ENCODE results near the gene CPNE1.

Gene CPNE1

DNA sequence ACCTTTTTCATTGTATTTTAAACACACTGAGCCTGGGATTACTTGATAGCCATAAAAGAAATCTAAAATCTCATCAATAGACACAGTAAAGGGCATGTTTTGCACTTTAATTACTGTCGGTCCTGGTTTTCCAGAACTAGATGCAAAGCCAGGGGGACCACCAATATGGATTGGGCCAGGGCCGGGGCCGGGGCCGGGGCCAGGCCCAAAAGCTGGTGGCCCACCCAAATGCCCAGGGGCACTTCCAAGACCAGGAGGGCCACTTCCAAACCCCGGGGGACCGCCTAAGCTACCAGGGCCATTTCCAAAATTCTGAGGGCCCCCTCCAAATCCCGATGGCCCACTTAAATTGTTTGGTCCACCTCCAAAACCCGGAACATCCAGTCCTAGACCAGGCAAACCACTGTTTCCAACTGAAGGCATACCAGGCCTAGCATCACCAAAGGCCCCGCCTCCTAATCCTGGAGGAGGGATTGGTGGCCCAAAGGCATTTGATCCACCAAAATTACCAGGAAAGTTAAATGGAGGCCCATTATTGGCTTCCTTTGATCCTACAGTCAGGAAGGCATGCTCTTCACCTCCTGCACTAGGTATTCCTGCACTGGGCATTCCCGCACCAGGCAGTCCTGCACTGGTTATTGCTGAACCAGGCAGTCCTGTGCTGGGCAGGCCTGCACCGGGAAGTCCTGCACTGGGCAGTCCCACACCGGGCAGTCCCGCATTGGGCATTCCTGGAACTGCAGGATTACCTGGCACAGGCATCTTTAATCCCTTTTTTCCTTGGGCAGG, 11.9 kb downstream of the CPNE1 start:
- no peak for DNase-seq

DNA sequence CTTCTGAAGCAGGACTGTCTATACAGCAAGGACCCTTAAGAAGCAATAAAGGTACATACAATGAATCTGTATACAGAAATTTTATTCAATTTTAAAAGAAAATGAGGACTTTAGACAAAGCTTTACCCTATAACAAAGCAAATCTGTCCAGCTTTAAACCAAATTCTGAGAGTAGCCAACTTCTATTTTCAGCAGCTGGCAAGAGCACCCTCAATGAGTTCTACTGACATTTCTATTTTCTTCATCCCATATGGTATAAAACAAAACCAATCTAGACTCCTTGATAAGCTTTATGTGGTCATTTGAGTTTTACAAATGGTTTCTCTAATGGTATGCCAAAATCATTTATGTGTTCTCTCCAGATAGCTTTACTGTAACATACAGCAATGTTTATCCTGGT, 12.7 kb downstream of the CPNE1 start:
- DNase-seq: no peak

DNA sequence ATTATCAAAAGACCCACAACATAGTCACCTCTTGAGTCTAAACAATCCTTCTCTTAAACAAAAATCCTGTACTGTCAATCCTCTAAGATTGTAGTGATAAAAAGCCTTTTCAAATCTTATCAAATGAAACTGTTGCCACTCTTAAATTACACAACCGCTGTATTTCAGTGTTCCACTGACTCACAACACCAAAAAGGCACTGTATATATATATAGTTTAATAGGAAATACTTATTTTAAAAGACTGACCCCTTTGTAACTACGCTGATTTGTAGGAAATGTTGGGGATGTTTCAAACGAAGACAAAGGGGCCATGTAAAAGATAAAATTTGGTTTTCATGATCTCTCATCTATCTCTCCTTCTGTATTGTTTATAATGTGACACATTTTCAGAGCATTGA, 14.1 kb downstream of the CPNE1 start:
- DNase-seq: no peak

DNA sequence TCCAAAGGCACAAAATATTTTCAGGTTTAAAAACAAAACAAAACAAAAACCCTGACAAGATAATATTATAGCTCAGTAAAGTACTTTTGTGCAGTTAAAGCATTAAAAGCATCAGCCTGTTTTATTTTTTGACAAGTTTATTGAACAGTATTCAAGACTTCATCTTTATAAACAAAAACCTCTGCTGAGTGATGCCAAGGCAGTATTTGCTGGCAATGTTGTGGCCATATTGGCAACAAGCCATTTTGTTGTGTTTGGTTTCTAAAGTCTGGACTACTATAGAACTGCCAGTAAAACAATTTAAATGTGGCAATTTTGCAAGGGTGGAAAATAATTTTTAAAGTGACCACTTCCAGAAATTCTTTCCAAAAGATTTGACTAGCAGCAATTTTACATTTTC, 15.9 kb downstream of the CPNE1 start:
- no peak for DNase-seq

DNA sequence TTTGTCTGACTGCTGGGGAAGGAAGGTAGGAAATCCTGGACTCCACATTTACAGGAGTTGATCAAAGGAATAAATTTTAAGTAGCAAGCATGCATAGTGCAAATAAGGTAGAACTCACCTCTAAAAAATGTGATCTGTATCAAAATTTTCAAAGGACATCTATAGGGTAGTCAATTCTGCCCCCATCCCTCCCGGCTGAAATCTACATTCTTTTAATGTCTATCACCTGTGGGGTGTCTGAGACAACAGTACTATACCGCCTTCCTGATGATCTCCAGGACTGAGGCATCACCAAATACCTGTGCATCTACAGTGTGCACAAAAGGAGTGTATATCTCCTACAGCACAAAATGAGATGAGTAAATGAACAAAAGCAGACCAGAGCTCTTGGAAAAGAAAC, 19.9 kb downstream of the CPNE1 start:
- DNase-seq: no peak

DNA sequence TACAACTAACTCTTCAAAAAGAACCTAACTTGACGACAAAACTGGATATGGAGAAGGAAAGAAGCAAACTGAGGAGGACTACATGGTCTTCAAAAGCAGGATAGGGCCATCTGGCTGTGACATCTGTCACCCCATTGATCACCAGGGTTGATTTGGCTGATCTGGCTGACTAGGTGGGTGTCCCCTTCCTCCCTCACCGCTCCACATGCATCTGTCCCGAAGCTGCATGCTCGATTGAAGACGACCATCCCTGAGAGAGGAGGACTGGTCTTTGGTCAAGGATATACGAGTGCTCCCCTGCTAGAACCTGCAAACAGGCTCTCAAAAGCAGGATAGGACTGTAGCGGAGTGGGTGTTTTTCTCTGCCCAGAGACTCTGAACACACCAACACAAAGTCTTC, 21.7 kb downstream of the CPNE1 start:
- DNase-seq: no peak

DNA sequence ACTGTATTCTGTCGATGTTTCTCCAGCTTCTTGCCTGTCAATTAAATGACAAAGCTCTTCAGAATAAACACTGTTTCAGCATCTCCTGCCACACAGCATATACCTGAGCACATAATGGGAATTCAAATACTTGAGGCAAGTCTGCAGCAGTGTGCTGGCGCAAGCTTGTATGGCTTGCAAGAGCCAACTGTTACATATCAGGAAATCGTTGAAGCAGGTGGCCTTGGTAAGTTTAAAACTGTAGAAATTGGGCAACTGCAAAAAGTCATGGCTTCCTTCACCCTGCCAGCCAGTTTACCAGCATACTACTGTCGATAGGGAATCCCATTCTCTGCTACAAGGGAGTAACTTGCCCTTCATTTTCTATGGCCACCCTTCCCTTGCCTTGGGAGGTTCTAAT, 23.0 kb downstream of the CPNE1 start:
- DNase-seq: no peak

DNA sequence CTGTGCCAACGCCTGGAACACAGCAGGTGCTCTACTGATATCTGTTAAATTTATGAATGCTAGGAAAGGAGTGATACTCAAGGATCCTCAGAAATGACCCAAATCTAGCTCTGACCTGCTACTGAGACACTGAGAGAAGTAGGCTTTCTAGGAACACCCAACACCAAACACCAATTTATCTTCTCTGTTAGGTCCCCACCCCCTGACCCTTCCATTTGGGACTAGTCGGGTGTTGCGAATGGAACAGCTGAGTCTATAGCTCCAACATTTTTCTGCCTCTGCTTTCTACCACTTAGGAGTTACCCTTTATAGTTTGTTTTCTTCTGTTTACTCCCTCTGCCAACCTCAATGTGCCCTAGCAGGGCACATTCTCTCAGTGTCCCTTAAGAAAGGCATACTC, 24.0 kb downstream of the CPNE1 start:
- no peak for DNase-seq

DNA sequence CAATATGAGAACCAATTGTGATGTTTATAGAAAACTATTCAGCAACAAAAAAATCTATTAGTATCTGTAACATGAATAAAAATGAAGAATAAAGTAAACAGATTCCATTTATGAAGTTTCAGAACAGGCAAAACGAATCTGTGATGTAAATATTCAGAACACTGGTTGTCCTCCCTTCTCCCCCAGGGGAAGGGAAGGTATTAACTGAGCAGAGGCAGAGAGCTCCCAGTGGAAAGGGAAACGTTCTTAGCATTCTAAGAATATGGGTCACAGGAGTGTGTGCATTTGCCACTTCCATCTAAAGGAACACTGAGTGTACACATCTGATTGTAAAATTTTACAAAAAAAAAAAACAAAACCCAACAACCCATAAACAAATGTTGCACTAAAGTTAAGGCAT, 25.9 kb downstream of the CPNE1 start:
- no peak for DNase-seq

DNA sequence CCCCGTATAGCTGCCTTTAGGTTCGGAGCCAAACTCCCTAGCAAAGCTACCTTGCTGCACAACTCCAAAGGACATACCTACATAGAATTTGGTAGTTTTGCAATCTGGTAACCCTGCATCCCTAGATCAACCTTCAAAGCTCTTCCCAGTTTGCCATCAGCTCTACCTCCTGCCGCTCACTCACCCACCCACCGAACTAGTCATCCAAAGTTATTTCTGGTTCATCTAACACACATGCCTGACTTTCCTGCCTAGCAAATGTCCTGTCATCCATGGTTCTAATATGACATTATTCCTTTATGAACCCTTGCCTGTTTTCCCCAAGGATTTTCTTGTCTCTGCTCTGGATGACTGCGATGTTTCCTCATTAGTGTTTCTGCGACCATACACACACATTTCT, 27.4 kb downstream of the CPNE1 start:
- DNase-seq: no peak

DNA sequence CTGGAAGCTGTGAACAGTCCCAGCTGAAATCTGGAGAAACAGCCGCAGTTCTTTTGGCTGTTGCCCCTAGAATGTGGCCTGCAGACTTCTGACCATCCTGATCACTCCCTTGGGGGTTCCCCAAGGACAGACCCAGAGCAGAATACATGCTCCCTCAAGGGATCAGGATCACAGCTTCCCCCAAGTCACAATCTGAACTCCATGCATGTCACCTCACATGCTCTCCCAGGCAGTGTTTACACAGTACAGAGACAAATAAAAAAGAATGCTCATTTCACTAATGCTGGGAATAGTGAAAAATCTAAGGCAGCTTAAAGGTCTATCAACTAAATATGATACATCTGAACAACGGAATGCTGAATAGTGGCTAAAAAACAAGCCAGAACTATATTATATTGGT, 28.6 kb downstream of the CPNE1 start:
- DNase-seq: no peak

DNA sequence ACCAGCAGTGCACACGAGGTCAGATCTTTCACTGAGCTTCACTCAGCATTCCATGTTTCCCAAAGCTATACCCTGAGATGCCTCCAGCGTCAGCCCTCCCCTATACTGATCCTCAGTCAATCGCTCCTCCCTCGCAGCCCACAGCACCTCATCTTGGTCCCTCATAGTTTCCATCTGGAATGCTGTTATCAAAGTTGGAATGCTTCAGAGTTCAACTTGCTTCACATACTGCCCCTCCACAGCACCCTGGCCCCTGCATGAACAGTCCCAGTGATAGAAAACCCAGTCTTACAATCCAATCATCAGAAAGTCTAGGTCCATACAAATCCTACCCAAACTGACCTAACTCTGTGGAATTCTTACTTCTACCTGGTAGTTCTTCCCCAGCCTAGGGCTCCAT, 29.0 kb downstream of the CPNE1 start:
- DNase-seq: no peak

DNA sequence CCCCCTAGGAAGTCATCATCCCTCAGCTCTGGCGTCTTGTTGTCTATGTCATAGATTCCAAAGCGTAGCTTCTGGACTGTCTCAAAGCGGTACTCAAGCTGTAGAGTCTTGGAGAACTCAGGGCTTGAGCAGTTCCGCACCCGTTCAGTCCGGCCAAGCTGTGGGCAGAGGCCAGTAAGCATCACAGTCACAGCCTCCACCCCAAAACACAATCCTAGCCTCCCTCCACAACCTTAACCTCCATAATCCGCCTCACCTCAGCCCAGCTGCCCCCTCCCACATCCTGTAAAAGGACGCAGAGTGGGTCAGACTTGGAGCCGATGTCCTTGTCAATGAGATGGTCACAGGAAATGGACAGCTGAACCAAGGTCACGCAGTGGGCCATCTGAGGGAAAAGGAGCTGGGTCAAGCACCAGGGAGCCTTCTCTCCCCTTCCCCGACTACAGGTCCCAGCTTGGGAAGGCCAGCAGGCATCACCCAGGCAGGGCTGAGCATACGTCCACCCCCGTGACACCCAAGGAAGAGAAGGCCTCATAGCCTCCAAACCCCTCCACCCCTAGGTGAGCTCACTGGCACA, 32.1 kb downstream of the CPNE1 start:
- no peak for DNase-seq

DNA sequence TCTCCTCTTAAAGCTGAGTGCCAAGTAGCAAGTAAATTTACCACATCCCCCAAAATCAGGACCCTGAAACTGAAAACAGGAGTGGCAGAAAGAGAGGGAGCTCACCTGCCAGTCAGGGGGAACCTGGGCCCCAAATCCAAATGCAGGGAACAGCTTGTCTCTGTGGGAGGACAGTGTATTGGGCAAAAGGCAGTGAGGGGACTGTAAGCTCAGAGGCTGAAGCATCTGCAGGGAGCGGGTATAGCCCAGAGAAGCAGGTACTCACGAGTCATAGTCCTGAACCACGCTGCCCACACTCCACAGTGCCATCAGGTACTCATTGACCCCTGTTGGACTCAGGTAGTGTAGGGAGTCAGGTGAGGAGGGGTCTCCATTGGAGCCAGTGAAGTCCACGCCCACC, 34.1 kb downstream of the CPNE1 start:
- DNase-seq: no peak

DNA sequence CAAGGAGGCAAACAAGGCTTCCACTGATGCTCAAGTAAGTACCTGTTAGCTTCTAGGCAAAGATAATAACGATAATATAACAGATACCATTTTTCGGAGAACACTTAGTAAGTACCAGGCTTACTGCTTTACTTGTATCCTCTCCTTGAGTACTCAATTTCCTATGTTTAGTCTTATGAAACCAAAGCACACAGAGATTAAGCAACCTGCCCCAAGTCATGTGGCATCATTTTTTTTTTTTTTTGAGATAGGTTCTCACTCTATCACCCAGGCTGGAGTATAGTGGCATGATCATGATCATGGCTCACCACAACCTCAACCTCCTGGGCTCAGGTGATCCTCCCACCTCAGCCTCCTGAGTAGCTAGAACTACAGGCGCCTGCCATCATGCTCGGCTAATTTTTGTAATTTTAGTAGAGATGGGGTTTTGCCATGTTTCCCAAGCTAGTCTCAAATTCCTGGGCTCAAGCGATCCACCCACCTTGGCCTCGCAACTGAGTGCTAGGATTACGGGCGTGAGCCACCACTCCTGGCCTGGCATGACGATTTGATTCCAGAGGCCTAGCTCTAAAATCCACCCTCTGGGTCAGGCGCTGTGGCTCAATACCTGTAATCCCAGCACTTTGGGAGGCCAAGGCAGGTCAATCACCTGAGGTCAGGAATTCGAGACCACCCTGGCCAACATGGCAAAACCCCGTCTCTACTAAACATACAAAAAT, 35.1 kb downstream of the CPNE1 start:
- DNase-seq: no peak

DNA sequence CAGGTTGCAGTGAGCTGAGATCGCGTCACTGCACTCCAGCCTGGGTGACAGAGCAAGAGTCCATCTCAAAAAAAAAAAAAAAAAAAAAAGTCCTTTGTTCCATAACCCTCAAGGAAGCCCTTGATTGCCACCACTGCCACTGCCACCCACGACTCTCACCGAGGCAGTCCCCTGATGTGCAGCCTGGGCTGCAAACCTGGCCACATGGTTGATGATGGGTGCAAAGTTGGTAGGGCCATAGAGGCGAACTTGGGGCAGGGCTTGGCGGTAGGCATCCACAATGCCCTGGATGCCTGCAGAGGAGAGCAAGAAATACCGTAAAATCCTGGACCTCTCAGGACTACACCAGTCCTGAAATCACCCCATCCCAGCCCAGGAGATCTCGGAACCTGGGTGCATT, 37.6 kb downstream of the CPNE1 start:
- no peak for DNase-seq

DNA sequence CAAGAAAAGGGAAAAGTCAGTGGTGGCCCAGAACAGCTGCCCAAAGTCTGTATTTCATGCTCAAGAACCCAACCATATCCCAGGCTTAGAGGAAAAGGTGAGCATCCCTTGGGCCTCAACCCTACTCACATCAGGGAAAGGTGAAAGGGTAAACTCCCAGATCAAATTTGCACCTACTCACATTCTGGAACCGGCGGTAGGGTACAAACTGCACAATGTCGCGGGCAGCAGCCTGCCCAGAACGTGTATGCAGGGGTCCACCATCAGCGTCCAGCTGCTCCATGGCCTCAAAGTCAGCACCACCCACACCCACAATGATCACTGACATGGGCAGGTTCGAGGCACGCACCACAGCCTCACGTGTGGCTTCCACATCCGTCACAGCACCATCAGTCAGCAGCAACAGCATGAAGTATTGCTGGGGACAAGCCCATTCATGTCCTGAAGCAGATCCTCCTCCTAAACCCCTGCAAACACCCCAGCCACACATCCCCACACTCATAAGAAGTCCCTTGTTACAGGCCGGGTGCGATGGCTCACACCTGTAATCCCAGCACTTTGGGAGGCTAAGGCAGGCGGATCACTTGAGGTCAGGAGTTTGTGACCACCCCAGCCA, 38.2 kb downstream of the CPNE1 start:
- DNase-seq: no peak

DNA sequence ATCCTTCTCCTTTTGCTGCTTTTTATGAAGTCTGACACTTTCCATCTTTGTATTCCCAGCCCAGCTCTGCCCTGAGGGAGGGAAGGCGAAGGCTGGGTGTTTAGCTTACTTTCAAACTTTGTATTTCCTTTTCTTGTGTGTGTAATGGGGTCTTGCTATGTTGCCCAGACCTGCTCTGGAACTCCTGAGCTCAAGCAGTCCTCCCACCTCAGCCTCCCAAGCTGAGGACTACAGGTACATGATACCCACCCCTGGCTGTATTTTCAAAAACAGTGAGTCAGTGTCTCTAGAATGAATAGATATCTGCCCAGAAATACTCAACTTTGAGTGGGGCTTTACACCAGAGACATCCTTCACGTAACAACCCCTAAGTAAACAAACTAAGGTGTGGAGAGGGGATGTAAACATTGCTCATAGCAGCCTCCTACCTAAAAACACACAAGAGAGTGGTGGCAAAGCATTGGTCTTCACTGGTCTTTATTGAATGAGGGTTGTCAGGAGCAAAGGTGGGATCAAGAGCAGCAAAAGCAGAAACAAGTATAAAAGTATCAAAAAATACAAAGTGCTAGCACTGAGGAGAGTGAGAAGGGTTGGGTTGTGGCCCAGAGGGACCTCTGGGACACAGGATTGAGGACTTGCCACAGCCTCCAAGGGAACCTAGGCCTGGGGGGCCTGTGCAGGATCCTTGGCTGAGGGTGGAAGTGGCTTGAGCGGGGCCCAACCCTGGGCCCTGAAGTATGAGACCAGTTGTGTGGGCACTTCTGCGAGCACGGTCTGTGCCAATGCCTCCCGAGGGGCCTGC, 38.9 kb downstream of the CPNE1 start:
- no peak for DNase-seq

DNA sequence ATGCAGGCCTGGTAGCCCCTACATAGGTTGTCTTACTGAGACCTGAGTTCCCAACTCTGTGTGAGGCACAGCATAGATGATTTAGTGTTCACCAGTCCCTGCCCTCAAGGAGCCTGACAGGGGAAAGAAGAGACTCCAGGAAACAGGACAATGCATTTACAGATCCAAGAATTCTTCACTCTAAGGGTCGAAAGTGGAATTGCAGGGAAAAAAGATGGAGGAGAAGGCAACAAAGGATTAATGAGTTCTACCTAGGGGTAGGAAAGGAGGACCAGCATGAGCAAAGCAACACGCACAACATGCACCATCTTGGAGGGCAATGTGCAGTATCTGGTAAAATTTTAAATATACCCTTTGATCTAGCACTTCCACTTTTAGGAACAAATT, 43.1 kb downstream of the CPNE1 start:
- no peak for DNase-seq

DNA sequence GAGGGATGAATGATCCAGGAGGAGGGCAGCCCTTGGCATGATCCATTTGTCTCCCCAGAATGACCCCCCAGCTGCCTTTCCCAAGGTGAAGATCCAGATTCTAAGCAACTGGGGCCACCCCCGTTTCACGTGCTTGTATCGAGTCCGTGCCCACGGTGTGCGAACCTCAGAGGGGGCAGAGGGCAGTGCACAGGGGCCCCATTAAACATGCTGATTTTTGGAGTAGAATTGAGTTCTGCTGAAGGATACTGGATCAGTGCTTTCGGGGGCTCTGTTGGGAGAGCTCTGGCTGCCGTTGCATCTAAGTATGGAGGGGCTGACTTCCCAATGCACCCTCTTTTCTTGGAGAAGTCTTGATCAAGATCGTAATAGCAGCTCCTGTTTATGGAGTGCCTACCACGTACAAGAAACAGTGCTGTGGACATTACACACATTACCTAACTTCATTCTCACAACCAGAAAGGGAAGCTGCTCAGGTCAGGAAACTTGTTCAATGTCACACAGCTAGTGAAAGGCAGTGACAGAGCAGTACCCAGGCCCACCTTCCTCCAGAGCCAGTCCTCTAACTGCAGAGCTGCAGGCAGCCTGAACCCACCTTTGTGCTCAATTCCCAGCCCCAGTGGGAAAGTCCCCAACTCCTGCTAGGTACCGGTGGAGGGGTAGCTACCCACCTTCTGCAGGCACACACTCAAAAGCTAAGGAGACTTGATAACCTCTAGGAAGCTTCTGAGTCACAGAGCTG, 43.7 kb downstream of the CPNE1 start:
- DNase-seq: no peak

DNA sequence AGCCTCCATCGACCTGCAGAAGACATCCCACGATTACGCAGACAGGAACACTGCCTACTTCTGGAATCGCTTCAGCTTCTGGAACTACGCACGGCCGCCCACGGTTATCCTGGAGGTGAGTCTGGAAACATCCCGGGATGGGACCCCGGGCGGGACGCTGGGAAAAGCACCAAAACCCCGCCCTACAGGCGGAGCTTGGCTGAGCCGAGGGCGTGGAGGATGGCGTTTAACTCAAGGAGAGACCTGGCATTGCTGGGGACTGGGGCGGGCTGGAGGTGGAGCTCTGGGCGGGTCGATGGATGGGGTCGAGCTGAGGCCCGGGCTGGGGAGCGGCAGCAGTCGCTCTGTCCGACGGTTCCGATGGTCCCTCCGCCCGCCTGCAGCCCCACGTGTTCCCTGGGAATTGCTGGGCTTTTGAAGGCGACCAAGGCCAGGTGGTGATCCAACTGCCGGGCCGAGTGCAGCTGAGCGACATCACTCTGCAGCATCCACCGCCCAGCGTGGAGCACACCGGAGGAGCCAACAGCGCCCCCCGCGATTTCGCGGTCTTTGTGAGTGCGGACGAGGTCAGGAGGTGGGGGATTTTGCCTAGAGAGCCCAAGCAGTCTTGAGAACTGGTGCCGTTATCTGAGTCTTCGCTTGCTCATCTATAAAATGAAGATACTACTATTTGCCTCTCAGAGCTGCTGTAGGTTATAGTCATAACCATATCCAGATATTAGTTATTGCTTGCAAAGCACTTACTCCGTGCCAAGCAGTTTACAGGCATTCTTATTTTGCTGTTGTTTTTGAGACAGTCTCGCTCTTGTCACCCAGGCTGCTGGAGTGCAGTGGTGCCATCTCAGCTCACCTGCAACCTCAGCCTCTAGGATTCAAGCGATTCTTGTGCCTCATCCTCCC, 45.3 kb downstream of the CPNE1 start:
- DNase-seq: peak; percentile 91

Data from activated CD4-positive, alpha-beta T cell treated with anti-CD3 and anti-CD28 coated beads, Interleukin-2, Interleukin-6, amounts not matched to agents 100 ng/mL and 50 ng/mL, durations not matched to agents 16 hours and 8 hours (primary cell).